ENCODE results near the gene HAL.

GRCh38 chr12:95986635-95987570 lies 9.2 kb downstream of the HAL start:
- TF ChIP-seq MTERF4 (CRISPR knock-in tag; IDR thresholded peaks at IDR 0.05) (no peak), CTCF (CRISPR knock-in tag; IDR thresholded peaks at IDR 0.05) (no peak), EP300 (IDR thresholded peaks at IDR 0.05; ENCODE audit: low read depth in 2 of 2, low read length in 2 of 2) (no peak), EP300 (CRISPR knock-in tag; IDR thresholded peaks at IDR 0.05; ENCODE audit: borderline replicate concordance) (no peak), ZNF138 (CRISPR knock-in tag; IDR thresholded peaks at IDR 0.05; ENCODE audit: low read depth) (no peak), ZNF747 (CRISPR knock-in tag; IDR thresholded peaks at IDR 0.05; ENCODE audit: borderline replicate concordance) (no peak), JUND (CRISPR knock-in tag; IDR thresholded peaks at IDR 0.05) (no peak), MAFF (IDR thresholded peaks at IDR 0.05; ENCODE audit: low read depth, low read length) (no peak), ZBTB43 (CRISPR knock-in tag; conservative IDR thresholded peaks at IDR 0.05) (no peak), ZNF839 (CRISPR knock-in tag; IDR thresholded peaks at IDR 0.05; ENCODE audit: borderline replicate concordance) (no peak), CBX2 (IDR thresholded peaks at IDR 0.05; ENCODE audit: low read depth, low read length) (no peak), CBX2 (CRISPR knock-in tag; IDR thresholded peaks at IDR 0.05; ENCODE audit: low read depth) (no peak), ADNP (CRISPR knock-in tag; IDR thresholded peaks at IDR 0.05) (no peak)
- TF ChIP-seq, protein P1, sequence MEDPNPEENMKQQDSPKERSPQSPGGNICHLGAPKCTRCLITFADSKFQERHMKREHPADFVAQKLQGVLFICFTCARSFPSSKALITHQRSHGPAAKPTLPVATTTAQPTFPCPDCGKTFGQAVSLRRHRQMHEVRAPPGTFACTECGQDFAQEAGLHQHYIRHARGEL (CRISPR knock-in tag; IDR thresholded peaks at IDR 0.05) = no peak
